ENCODE results near the gene CCDC78.

The CCDC78 gene

DNA sequence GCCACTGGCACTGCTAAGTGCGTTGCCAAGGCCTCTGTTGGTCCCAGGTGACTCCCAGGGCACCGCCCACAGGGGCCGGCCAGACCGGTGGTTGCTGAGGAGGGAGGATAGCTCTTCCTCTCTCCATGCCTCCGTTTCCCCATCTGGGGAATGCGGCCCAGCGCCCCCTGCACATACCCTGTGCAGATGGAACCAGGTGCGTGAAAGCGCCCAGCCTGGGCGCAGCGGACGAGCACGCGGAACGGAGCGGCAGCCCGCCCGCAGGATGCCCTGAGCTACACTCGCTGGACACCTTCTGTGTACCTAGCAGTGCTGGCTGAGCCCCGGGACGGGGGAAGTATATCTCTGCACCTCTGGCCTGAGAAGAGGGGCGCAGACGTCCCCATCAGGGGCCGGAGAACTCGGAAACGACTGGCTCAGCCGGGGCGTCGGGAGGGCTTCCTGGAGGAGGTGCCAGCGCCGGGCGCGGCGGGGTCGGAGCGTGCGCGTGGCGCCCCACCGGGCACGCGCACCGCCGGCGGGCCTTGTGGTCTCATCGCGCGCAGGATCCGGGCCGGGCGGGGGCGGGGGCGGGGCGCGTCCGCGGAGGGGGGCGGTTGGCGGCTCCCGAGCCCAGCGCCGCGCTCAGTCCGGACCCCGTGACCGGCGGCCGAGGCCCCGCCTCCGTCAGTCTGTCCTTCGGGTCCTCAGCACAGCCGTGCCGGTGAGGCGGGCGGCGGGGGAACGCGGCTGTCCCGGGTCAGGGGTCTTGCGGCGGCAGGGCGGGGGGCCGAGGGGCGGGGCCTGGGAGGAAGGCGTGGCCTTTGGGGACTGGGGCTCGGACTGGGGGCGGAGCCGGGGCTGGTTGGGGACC, at the start of gene CCDC78, which contains the start of gene HAGHL:
Gene CCDC78, minus strand, starts transcription at position 6 of the 853 bp plus-strand sequence. CDS start 76 bp downstream, outside the sequence.
Gene HAGHL, plus strand, starts transcription at position 669 of the 853 bp plus-strand sequence. CDS start 404 bp downstream, outside the sequence.
- peak; percentile 64 for DNase-seq (ENCODE audit: low read depth)
- H3K4me3 ChIP-seq (ENCODE audit: low read depth, low read length) = peak within 1 kb of the TSS; percentile 68
- no peak for TF ChIP-seq CTCF (conservative IDR thresholded peaks at IDR 0.05; ENCODE audit: low read depth, low read length)

DNA sequence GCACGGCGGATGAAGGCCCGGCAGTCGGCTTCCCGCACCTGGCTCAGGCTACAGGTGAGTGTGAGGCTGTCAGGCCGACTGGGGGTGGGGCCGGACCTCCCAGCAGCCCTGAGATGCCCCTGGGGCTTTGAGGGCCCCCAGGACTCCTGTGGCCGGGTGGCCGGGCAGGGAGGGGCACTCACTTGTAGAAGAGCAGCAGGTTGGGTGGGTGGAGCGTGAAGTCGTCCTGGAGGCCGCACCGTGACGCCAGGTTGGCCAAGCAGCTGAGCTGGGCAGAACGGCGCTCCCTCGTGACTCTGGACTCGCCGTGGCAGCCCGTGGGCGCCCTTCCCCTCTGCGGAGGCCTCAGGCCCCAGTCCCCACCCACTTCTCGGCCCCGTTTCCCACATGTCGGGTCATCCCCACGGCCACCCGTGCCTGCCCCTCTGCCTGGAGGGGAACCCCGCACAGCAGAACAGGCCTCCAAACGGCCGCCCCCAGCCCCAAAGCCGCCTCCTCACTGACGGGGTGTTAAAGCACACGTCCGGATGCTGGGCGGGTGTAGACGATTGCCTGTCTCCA, 49.1 kb upstream of the CCDC78 start:
- no peak for DNase-seq (ENCODE audit: low read depth)
- no peak overlapping the region for H3K4me3 ChIP-seq (ENCODE audit: low read depth, low read length)
- no peak for TF ChIP-seq CTCF (conservative IDR thresholded peaks at IDR 0.05; ENCODE audit: low read depth, low read length)

DNA sequence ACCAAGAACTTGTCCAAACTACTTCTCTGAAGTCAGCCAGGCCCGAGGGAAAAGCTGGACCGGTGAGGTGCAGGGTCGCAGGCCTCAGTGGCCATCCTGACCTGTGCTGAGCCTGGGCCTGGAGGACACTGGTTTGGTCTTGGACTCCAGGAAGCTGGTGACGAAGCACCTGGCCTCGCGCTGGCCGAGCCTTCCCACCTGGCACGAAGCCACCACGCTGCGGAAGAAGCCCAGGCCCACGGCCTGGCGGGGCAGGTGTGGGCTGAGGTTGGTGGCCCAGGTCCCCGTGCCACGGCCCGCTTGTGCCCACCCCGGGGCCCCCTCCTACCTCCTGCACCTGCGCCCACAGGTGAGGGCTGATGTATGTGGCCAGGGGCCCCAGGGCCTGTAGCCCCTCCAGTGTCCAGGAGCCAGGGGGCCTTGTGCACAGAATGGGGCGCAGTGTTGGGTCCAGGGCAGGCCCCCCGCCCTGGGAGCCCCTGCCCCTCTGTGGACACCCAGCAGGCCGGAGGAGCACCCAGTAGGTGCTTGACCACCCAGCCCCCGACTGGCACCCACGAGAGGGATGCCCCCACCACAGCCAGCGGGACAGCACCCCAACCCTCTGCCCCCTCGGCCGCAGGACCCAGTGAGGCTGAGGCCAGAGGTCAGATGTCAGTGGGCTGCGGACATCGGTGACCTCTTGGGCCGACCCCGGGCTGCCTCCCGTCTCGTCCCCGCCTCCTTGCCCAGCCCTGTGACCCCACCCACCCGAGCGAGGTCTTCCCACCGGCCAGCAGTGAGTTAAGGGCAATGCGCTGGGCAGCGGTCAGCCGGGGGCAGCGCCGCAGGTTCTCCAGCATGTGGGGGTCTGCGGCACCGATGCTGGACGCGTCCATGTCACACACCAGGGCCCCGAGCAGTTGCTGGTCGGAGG, 48.1 kb upstream of the CCDC78 start:
- TF ChIP-seq CTCF (conservative IDR thresholded peaks at IDR 0.05; ENCODE audit: low read depth, low read length) = no peak
- H3K4me3 ChIP-seq (ENCODE audit: low read depth, low read length) = no peak overlapping the region
- no peak for DNase-seq (ENCODE audit: low read depth)

- no peak overlapping the region for H3K4me3 ChIP-seq (ENCODE audit: low read depth, low read length)
- no peak for DNase-seq (ENCODE audit: low read depth)
- TF ChIP-seq CTCF (conservative IDR thresholded peaks at IDR 0.05; ENCODE audit: low read depth, low read length) = no peak
These were observed 46.7 kb upstream of the CCDC78 start for GRCh38 chr16:772959-773358.

GRCh38 chr16:770411-770810, 44.2 kb upstream of the CCDC78 start:
- TF ChIP-seq CTCF (conservative IDR thresholded peaks at IDR 0.05; ENCODE audit: low read depth, low read length) = no peak
- H3K4me3 ChIP-seq (ENCODE audit: low read depth, low read length) = no peak overlapping the region
- no peak for DNase-seq (ENCODE audit: low read depth)

- TF ChIP-seq CTCF (conservative IDR thresholded peaks at IDR 0.05; ENCODE audit: low read depth, low read length) = no peak
- no peak overlapping the region for H3K4me3 ChIP-seq (ENCODE audit: low read depth, low read length)
- DNase-seq (ENCODE audit: low read depth) = no peak
These were observed 43.7 kb upstream of the CCDC78 start for GRCh38 chr16:769934-770333.
